Dedifferentiated amniotic fluid mesenchymal stem cell (primary cell): ENCODE data around the gene BTN1A1.

Experiments
- DNase-seq: peaks from one replicate; pipeline ENCODE4 v3.0.0-alpha.2; 2016; ENCODE audit errors: extremely low spot score

The BTN1A1 gene

GRCh38 chr6:26475823-26476729 is 24.0 kb upstream of the BTN1A1 start:
- no peak for DNase-seq

GRCh38 chr6:26476896-26477295 is 23.2 kb upstream of the BTN1A1 start:
- DNase-seq = no peak

- no peak for DNase-seq
Observed at GRCh38 chr6:26477426-26477825, 22.7 kb upstream of the BTN1A1 start.

GRCh38 chr6:26478100-26478984 is 21.8 kb upstream of the BTN1A1 start:
- DNase-seq = no peak

GRCh38 chr6:26478985-26479278 is 21.2 kb upstream of the BTN1A1 start:
- no peak for DNase-seq

- DNase-seq = no peak
Observed at GRCh38 chr6:26482338-26482737, 17.8 kb upstream of the BTN1A1 start.

- no peak for DNase-seq
Observed at GRCh38 chr6:26483727-26484126, 16.4 kb upstream of the BTN1A1 start.

- no peak for DNase-seq
Observed at GRCh38 chr6:26484161-26484560, 15.9 kb upstream of the BTN1A1 start.

GRCh38 chr6:26485112-26485780 is 14.9 kb upstream of the BTN1A1 start:
- no peak for DNase-seq

GRCh38 chr6:26486358-26486757 is 13.7 kb upstream of the BTN1A1 start:
- no peak for DNase-seq

GRCh38 chr6:26487466-26487865 is 12.6 kb upstream of the BTN1A1 start:
- no peak for DNase-seq

- no peak for DNase-seq
Observed at GRCh38 chr6:26489996-26490964, 9.8 kb upstream of the BTN1A1 start.

- DNase-seq = no peak
Observed at GRCh38 chr6:26491604-26492003, 8.5 kb upstream of the BTN1A1 start.

GRCh38 chr6:26493258-26493657 is 6.8 kb upstream of the BTN1A1 start:
- no peak for DNase-seq

GRCh38 chr6:26494117-26494516 is 6.0 kb upstream of the BTN1A1 start:
- no peak for DNase-seq

GRCh38 chr6:26495281-26495680 is 4.8 kb upstream of the BTN1A1 start:
- no peak for DNase-seq

- DNase-seq = no peak
Observed at GRCh38 chr6:26497610-26498009, 2.5 kb upstream of the BTN1A1 start.

GRCh38 chr6:26501482-26501986 is 1.4 kb downstream of the BTN1A1 start:
- no peak for DNase-seq

GRCh38 chr6:26502165-26502564 is 2.1 kb downstream of the BTN1A1 start:
- no peak for DNase-seq

GRCh38 chr6:26502626-26503025 is 2.5 kb downstream of the BTN1A1 start:
- no peak for DNase-seq

GRCh38 chr6:26507658-26508057 is 7.6 kb downstream of the BTN1A1 start:
- no peak for DNase-seq
